Activated CD8-positive, alpha-beta T cell treated with anti-CD3 and anti-CD28 coated beads for 36 hours (primary cell): Measurements from ENCODE around the gene CANT1. TPM values are rescaled to one million over a fixed set of nuclear protein-coding genes. Genes with fewer than 3 reads are reported as not detected.

ENCODE experiments used
- ATAC-seq: fragments of 200-7000 bp; cut with Tn5 transposase; one replicate; pipeline ENCODE4 v1.10.0; 2021; ENCODE audit warnings: mild to moderate bottlenecking, moderate library complexity
- CTCF ChIA-PET: fragments of 350-600 bp; sonication (Branson Sonifier 250); formaldehyde crosslinking; loops from one replicate; lab custom pipeline; 2021; ENCODE audit warnings: antibody characterized with exemption; lab: Charles Lee
- POLR2A ChIA-PET: fragments of 350-600 bp; sonication (Branson Sonifier 250); formaldehyde crosslinking; loops from one replicate; lab custom pipeline; 2021; ENCODE audit warnings: antibody characterized with exemption; lab: Charles Lee
- DNase-seq: peaks from one replicate; pipeline ENCODE4 v3.0.0-alpha.2; 2020
- H3K27ac Mint-ChIP-seq: one replicate; pipeline ENCODE4 v1.8.0; 2021; ENCODE audit warnings: mild to moderate bottlenecking, mixed read lengths
- H3K27me3 Mint-ChIP-seq: one replicate; pipeline ENCODE4 v1.8.0; 2021; ENCODE audit warnings: mixed read lengths
- H3K36me3 Mint-ChIP-seq: one replicate; pipeline ENCODE4 v1.8.0; 2021; ENCODE audit warnings: low read depth, mixed read lengths
- H3K4me1 Mint-ChIP-seq: one replicate; pipeline ENCODE4 v1.8.0; 2021; ENCODE audit warnings: low read depth, mixed read lengths
- H3K4me3 Mint-ChIP-seq: one replicate; pipeline ENCODE4 v1.8.0; 2021; ENCODE audit warnings: mild to moderate bottlenecking, moderate library complexity, mixed read lengths
- H3K9me3 Mint-ChIP-seq: one replicate; pipeline ENCODE4 v1.8.0; 2021; ENCODE audit warnings: mixed read lengths
- CTCF ChIP-seq: fragments of 200-600 bp; IDR thresholded peaks from one replicate; pipeline ENCODE4 v1.8.0; 2022; ENCODE audit warnings: antibody characterized with exemption, mild to moderate bottlenecking
- intact Hi-C: fragments of 100-400 bp; cut with micrococcal nuclease; formaldehyde crosslinking; loops from one replicate; pipeline ENCODE4 v1.10.0; 2022
- total RNA-seq, 2 experiments: library from RNA; stranded (reverse); gene quantifications; one replicate each; pipeline ENCODE4 v1.2.3, GENCODE V29; 2021

The CANT1 gene
- total RNA-seq, 2 experiments from 2014 or later = 41.4 to 48.2 TPM

GRCh38 chr17:79017546-79018369 lies 8.2 kb upstream of the CANT1 start:
- ATAC-seq (no peak), DNase-seq (no peak)
- Mint-ChIP-seq H3K4me3 (no peak overlapping the region), H3K27ac (no peak overlapping the region), H3K27me3 (peaks cover 3% of the 10 kb centered on the region), H3K4me1 (no peaks in the 10 kb centered on the region), H3K36me3 (no peaks in the 10 kb centered on the region), H3K9me3 (peaks cover 2% of the 10 kb centered on the region)
- ChIA-PET CTCF (no interaction called here), POLR2A (no interaction called here)
- TF ChIP-seq CTCF = no peak
- intact Hi-C loops = no loop called here

DNA sequence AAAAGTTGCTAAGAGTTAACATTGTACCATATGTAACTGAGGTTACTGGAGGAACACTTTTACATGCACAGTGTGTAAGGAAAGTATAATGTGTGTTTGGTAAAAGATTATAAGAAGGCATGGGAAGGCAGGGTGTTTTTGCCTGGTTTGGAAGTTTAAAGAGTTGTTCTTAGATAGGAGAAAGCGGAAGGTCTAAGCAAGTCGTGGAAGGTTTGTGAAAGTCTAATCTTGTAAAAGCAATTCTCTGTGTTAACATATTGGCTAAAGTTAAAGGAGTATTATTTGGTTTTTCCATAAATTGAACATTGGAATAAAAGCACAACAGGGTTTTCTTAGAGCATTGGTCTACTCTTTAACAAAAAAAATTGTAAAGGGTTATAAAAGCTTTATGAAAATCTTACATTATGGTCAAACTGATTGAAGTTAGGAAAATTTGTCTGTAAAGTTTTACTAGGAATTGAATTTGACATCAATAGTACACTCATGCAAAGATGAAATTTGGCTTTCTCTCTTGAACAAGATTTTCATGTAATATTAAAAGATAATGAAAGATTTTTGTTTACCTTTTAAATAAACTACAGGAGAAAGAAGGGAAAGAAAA lies 4.7 kb upstream of the CANT1 start:
- no peak for TF ChIP-seq CTCF
- Mint-ChIP-seq H3K27me3 (peaks cover 3% of the 10 kb centered on the region), H3K4me1 (peaks cover 12% of the 10 kb centered on the region), H3K27ac (no peak overlapping the region), H3K4me3 (no peak overlapping the region), H3K9me3 (peaks cover 2% of the 10 kb centered on the region), H3K36me3 (no peaks in the 10 kb centered on the region)
- ChIA-PET POLR2A (no interaction called here), CTCF (interaction anchor here (1.0 to 2.0 kb wide), 4 partner anchors 20 to 31 kb away, joined by 3 to 9 read pairs (median 3); no protein-coding TSS in a partner anchor)
- intact Hi-C loops = no loop called here
- no peak for DNase-seq
- no peak for ATAC-seq

DNA sequence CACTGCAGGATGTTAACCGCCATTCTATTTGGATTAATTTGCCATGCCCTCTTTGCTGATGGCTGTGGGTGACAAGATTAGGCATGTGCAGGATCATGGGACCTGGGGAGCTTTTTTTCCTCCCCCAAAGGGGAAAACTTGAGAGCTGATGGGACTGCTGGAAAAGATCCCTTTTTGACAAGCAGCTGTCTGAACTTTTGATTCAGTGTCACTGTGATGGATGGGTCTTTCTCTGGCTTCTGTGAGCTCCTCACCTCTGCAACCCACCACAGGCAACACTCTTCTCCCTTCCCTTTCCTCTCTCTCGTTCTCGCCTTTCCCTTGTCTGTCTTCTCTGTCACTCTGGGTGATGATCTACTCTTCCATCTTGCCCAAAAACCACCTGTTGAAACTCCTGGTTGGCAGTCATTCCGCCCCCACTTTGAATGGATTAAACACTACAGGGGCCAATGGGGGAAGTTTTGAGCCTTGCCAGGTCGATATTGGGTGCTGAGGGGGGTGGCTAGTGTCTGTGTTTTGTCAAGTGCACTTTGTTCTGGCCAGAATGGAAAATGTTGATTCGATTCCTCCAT lies 3.1 kb upstream of the CANT1 start:
- no peak overlapping the region for H3K27ac Mint-ChIP-seq
- TF ChIP-seq CTCF = no peak
- DNase-seq (no peak), ATAC-seq (no peak)
- peaks cover 2% of the 10 kb centered on the region for H3K9me3 Mint-ChIP-seq
- ChIA-PET POLR2A (interaction anchor here (0.6 kb wide), 1 partner anchor 1414 kb away, joined by 3 read pairs; no protein-coding TSS in a partner anchor), CTCF (interaction anchor here (0.9 kb wide), 1 partner anchor 29 kb away, joined by 3 read pairs; no protein-coding TSS in a partner anchor)
- no peaks in the 10 kb centered on the region for H3K36me3 Mint-ChIP-seq
- H3K27me3 Mint-ChIP-seq = peaks cover 3% of the 10 kb centered on the region
- H3K4me1 Mint-ChIP-seq = peaks cover 24% of the 10 kb centered on the region
- H3K4me3 Mint-ChIP-seq = no peak overlapping the region
- intact Hi-C loops = no loop called here

DNA sequence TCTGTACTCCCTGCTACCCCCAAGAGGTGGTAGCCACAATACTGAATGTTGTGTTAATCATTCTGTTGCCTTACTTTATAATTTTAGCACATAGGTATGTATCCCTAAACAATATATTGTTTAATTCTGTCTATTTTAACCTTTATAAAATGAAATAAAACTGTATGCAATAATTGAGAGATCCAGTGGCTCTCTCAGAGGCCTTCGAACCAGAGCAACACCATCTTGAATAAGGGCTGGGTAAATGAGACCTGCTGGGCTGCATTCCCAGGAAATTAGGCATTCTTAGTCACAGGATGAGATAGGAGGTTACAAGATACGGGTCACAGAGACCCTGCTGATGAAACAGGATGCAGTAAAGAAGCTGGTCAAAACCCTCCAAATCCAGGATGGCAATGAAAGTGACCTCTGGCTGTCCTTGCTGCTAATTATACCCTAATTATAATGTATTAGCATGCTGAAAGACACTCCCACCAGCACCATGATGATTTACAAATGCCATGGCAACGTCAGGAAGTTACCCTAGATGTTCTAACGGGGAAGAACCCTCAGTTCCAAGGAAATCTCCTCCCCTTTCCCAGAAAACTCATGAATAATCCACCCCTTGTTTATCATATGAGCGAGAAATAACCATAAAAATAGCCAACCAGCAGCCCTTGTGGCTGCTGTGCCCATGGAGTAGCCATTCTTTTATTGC lies 2.0 kb upstream of the CANT1 start:
- DNase-seq (no peak), ATAC-seq (no peak)
- Mint-ChIP-seq H3K4me1 (peaks cover 34% of the 10 kb centered on the region), H3K9me3 (peaks cover 2% of the 10 kb centered on the region), H3K27me3 (peaks cover 3% of the 10 kb centered on the region), H3K36me3 (peaks cover 2% of the 10 kb centered on the region), H3K4me3 (no peak overlapping the region), H3K27ac (no peak overlapping the region)
- ChIA-PET POLR2A (no interaction called here), CTCF (no interaction called here)
- no peak for TF ChIP-seq CTCF
- intact Hi-C loops = no loop called here
